AG08395 (cell line): ENCODE measurements around the gene TEX28.
"Not testable (repeated sequence)": the region's sequence is repeated elsewhere in the genome, so short reads cannot be mapped to it uniquely, and the experiment has no call there.

Source experiments
- DNase-seq: peaks from one replicate; pipeline ENCODE4 v3.0.0; 2012; ENCODE audit warnings: mixed read lengths, low spot score

TEX28 gene

GRCh38 chrX:154247377-154248045 is 47.4 kb downstream of the TEX28 start:
- not testable (repeated sequence) for DNase-seq

- DNase-seq, result not testable (repeated sequence)
These were observed 54.9 kb downstream of the TEX28 start for GRCh38 chrX:154239982-154240503.

- not testable (repeated sequence) for DNase-seq
These were observed 55.9 kb downstream of the TEX28 start for GRCh38 chrX:154238939-154239559.

DNA sequence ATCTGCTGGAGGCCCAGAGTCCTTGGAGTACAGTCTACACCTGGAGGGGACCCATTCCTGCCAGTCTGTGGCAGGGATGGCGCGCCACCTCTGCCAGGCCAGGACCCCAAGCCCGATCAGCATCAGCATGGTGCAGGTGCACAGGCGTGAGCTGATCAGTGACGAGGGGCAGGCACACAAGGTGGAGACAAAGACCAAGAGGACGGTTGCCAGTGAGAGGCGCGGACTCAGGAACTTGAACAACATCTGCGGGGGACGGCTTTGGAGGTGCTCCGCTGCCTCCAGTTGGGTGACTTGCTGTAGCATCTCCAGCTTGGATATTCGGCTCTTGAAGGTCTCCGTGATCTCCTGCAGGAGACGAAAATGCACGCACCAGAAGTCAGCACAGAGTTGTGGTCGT is 61.3 kb downstream of the TEX28 start:
- DNase-seq, result not testable (repeated sequence)

- DNase-seq, result not testable (repeated sequence)
These were observed 63.5 kb downstream of the TEX28 start for GRCh38 chrX:154231443-154231842.

DNA sequence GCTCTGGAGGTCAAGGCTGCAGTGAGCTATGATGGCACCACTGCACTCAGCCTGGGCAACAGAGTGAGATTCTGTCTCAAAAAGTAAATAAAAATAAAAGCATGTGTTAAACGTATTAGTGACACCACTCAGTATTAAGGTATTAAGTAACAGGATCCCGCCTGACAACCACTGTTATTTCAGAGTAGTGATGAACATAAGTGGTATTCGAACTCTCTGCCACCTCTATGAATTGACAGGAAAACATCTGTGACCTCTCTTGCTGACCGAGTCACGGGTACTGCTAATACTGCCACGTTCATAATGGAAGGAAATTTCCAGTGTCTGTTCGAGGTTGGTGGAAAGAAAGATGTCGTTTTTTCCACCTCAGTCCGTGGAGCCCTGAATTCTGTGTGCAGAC is 68.2 kb downstream of the TEX28 start:
- DNase-seq, result not testable (repeated sequence)

- not testable (repeated sequence) for DNase-seq
These were observed 69.6 kb downstream of the TEX28 start for GRCh38 chrX:154225292-154225691.
